Choroid plexus epithelial cell (primary cell): Measurements from ENCODE around the gene ARHGEF33.

ENCODE experiments used
- DNase-seq: peaks from one replicate; pipeline ENCODE4 v3.0.0-alpha.2; 2010; ENCODE audit warnings: low read depth
- H3K4me3 ChIP-seq: 2 replicates; pipeline ENCODE4 v1.5.1; 2011; ENCODE audit warnings: low read depth, mild to moderate bottlenecking, control low read depth, low read length, moderate library complexity
- CTCF ChIP-seq: conservative IDR thresholded peaks from 2 replicates; pipeline ENCODE4 v1.5.1; 2011; ENCODE audit warnings: low read depth, mild to moderate bottlenecking, control low read depth, inconsistent platforms, low read length, moderate library complexity

Gene ARHGEF33

GRCh38 chr2:38971377-38971776 is 81.7 kb downstream of the ARHGEF33 start:
- no peak for TF ChIP-seq CTCF
- DNase-seq = no peak
- no peak overlapping the region for H3K4me3 ChIP-seq

- no peak for DNase-seq
- TF ChIP-seq CTCF = no peak
- no peak overlapping the region for H3K4me3 ChIP-seq
These were observed 83.6 kb downstream of the ARHGEF33 start for GRCh38 chr2:38973266-38973665.

GRCh38 chr2:38975042-38975441 is 85.4 kb downstream of the ARHGEF33 start:
- DNase-seq = no peak
- no peak overlapping the region for H3K4me3 ChIP-seq
- no peak for TF ChIP-seq CTCF

- DNase-seq = no peak
- no peak overlapping the region for H3K4me3 ChIP-seq
- no peak for TF ChIP-seq CTCF
These were observed 87.4 kb downstream of the ARHGEF33 start for GRCh38 chr2:38977047-38977446.

- TF ChIP-seq CTCF = no peak
- H3K4me3 ChIP-seq = no peak overlapping the region
- DNase-seq = no peak
These were observed 88.7 kb downstream of the ARHGEF33 start for GRCh38 chr2:38978296-38978903.

GRCh38 chr2:38978908-38979307 is 89.2 kb downstream of the ARHGEF33 start:
- DNase-seq = no peak
- H3K4me3 ChIP-seq = no peak overlapping the region
- no peak for TF ChIP-seq CTCF

GRCh38 chr2:38981003-38981669 is 91.5 kb downstream of the ARHGEF33 start:
- DNase-seq = no peak
- H3K4me3 ChIP-seq = no peak overlapping the region
- TF ChIP-seq CTCF = no peak
